Bronchial epithelial cell (primary cell): ENCODE data around the gene BLVRB. TPM values are rescaled to one million over a fixed set of nuclear protein-coding genes. Genes with fewer than 3 reads are reported as not detected.

Experiments used
- DNase-seq: peaks from one replicate; pipeline ENCODE4 v3.0.0-alpha.2; 2010; ENCODE audit warnings: low read depth
- FAIRE-seq: peaks from 2 replicates; lab custom pipeline; 2011; peaks lifted over from hg19 to GRCh38; lab: Jason Lieb, UNC
- H3K27me3 ChIP-seq: 2 replicates; pipeline ENCODE4 v1.5.1; 2011; ENCODE audit warnings: low read length; ENCODE audit not compliant: control insufficient read depth, insufficient read depth
- H3K36me3 ChIP-seq: 2 replicates; pipeline ENCODE4 v1.5.1; 2011; ENCODE audit warnings: low read length; ENCODE audit not compliant: control insufficient read depth, insufficient read depth
- H3K4me3 ChIP-seq: 2 replicates; pipeline ENCODE4 v1.5.1; 2011; ENCODE audit warnings: mild to moderate bottlenecking, low read depth, low read length, control low read depth
- total RNA-seq: library from RNA; depleted of rRNA; stranded (reverse); fragments of >200 nt; gene quantifications from 2 replicates; pipeline ENCODE4 v1.2.1, GENCODE V29; 2014
- TF ChIP-seq, protein P1 (sequence below): IDR thresholded peaks from 2 replicates; pipeline ENCODE4 v1.5.1; 2011; ENCODE audit warnings: mild to moderate bottlenecking, moderate library complexity, low read length, control low read depth, inconsistent platforms; ENCODE audit not compliant: insufficient read depth, severe bottlenecking

Gene BLVRB
- total RNA-seq, 1 donor from 2014 or later, result 682 TPM

DNA sequence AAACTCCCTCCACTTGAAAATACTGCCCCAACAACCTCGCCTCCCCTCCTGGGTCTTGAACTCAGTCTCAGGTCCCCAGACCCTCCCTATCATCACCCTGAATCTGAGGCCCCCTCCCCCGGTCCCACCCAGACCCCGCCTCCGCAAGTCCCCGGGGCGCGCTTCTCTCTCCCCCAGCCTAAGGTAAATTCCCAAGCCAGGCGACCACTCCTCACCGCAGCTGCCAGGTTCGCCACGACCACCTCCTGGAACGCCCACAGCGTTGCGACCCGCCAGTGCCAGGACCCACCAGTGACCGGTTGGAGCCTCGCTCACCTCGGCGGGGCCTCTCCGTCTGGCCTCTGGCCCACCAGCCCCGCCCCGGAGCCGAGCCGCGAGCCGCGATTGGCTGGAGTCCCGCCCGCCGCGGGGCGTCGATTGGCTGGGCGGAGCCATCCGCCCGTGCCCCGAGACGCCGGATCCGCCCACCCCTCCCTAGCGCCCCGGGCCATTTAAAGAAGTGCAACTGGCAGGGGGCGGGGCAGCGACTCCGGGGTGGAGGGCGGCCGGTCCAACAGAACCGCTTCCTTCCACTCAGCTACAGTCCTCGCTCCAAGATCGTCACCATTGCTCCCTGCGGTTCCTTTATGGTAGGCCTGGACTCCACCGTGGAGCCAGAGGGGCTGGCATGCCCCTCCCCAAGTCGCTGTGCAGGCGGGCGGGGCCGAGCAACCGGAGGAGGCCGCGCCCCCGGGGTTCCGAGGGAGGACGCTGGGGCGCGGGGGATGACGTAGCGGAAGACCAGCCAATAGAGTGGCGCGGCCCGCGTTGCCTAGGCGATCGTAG lies 21.3 kb downstream of the BLVRB start, which contains the start of gene SERTAD3:
SERTAD3 (minus strand) TSS at position 336 of the 825 bp plus-strand sequence. CDS start 2,255 bp downstream, outside the sequence.
- peak within 1 kb of the TSS; percentile 78 for H3K4me3 ChIP-seq
- no peaks in the 10 kb centered on the region for H3K27me3 ChIP-seq
- H3K36me3 ChIP-seq, result peaks cover 19% of the 10 kb centered on the region
- FAIRE-seq (no peak), DNase-seq (peak; percentile 78)
- TF ChIP-seq, protein P1, sequence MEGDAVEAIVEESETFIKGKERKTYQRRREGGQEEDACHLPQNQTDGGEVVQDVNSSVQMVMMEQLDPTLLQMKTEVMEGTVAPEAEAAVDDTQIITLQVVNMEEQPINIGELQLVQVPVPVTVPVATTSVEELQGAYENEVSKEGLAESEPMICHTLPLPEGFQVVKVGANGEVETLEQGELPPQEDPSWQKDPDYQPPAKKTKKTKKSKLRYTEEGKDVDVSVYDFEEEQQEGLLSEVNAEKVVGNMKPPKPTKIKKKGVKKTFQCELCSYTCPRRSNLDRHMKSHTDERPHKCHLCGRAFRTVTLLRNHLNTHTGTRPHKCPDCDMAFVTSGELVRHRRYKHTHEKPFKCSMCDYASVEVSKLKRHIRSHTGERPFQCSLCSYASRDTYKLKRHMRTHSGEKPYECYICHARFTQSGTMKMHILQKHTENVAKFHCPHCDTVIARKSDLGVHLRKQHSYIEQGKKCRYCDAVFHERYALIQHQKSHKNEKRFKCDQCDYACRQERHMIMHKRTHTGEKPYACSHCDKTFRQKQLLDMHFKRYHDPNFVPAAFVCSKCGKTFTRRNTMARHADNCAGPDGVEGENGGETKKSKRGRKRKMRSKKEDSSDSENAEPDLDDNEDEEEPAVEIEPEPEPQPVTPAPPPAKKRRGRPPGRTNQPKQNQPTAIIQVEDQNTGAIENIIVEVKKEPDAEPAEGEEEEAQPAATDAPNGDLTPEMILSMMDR, result no peak

GRCh38 chr19:40443131-40443999 lies 22.2 kb downstream of the BLVRB start:
- Histone ChIP-seq H3K4me3 (peak overlapping the region; percentile 78), H3K36me3 (peaks cover 19% of the 10 kb centered on the region), H3K27me3 (no peaks in the 10 kb centered on the region)
- FAIRE-seq (no peak), DNase-seq (peak; percentile 96)
- TF ChIP-seq, protein P1, result no peak

DNA sequence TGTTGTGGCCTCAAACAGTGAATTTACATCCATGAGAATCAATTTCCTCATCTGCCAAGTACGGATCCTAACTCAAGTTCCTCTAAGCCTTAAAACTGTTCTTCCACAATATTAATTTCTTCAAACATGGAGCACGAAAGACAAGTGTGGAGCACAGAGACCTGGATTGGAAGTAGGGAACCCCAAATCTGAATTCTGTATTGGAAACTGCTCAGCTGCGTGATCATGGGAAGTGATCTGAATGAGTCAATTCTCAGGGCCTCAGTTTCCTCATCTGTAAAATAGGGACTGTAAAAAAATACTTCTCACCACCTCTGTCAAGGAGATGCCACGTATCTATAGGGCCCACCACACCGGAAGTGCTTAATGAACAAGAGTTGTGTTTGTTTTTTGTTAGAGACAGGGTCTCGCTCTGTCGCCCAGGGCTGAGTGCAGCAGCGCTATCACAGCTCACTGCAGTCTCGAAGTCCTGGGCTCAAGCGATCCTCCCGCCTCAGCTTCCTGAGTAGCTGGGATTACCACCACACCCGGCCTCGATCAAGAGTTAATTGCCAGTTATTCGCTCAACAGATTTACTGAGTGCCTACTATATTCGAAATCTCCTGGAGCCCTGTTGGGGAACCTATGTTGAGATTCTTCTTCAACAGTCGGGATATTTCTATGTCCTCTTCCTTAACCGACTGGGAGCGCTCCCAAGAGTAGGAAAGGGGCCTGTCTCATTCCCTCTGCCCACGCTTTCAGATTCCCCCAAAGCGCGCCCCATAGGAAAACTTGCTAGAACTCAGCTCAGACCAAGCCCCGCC lies 23.0 kb downstream of the BLVRB start:
- DNase-seq, result no peak
- Histone ChIP-seq H3K4me3 (peak overlapping the region; percentile 78), H3K27me3 (no peaks in the 10 kb centered on the region), H3K36me3 (peaks cover 13% of the 10 kb centered on the region)
- TF ChIP-seq, protein P1, result no peak
- no peak for FAIRE-seq

DNA sequence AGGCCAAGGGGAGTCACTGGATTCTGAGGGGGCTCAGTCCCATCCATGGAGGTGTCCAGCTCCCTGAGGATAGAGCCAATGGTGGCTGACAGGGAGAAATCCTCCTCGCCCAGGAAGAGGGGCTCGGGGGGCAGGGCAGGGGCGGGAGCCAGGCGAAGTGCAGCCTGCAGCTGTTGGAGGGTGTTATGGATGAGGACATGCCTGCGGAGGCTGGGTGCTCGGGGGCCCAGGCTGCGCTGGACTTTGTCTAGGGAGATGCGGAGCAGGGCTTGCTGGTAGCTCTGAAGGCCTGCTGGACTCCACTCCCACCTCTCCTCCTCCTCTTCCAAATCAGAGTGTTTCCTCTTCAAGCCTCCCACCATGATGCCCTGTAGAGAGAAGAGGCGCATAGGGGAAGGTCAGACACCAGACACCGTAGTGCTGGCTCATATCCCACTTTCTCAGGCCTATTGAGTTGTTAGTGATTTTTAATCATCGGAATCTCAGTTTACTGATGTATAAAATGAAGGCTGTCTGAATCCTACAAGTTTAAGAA lies 23.8 kb downstream of the BLVRB start:
- Histone ChIP-seq H3K36me3 (peaks cover 13% of the 10 kb centered on the region), H3K4me3 (no peak overlapping the region), H3K27me3 (no peaks in the 10 kb centered on the region)
- TF ChIP-seq, protein P1, result no peak
- FAIRE-seq (no peak), DNase-seq (no peak)

- TF ChIP-seq, protein P1, result no peak
- no peak for DNase-seq
- no peak for FAIRE-seq
- peaks cover 13% of the 10 kb centered on the region for H3K36me3 ChIP-seq
- no peaks in the 10 kb centered on the region for H3K27me3 ChIP-seq
- no peak overlapping the region for H3K4me3 ChIP-seq
Measured at GRCh38 chr19:40438284-40438683, 27.3 kb downstream of the BLVRB start.
